HepG2 (cell line): Measurements from ENCODE around the gene NR4A2. TPM values are rescaled to one million over a fixed set of nuclear protein-coding genes. Genes with fewer than 3 reads are reported as not detected.

Experiments
- ATAC-seq: fragments of 200-7000 bp; cut with Tn5 transposase; 3 replicates; pipeline ENCODE4 v1.9.1; 2020; ENCODE audit warnings: mild to moderate bottlenecking, moderate library complexity
- BruUV-seq: library from RNA; stranded (reverse); fragments of 400-500 nt; replicated peaks from 2 replicates; lab custom pipeline; 2021; lab: Mats Ljungman, UMichigan
- CTCF ChIA-PET: fragments of 300-600 bp; formaldehyde crosslinking; extraction: SDS; loops from one replicate; lab custom pipeline; 2021; ENCODE audit warnings: low total read pairs, inconsistent platforms, low intra/inter-chr PET ratio; lab: Yijun Ruan, JAX
- POLR2A ChIA-PET: fragments of 350-600 bp; sonication (Branson Sonifier 250); formaldehyde crosslinking; loops from one replicate; lab custom pipeline; 2020; ENCODE audit warnings: antibody characterized with exemption, inconsistent platforms; lab: Yijun Ruan, JAX
- DNase-seq: peaks from one replicate; pipeline ENCODE4 v3.0.0-alpha.2; 2015; ENCODE audit warnings: low spot score
- FAIRE-seq: peaks from 3 replicates; lab custom pipeline; 2011; peaks lifted over from hg19 to GRCh38; lab: Jason Lieb, UNC
- H2AFZ ChIP-seq: one replicate; pipeline ENCODE4 v1.6.1; 2011; ENCODE audit warnings: low read length, inconsistent platforms
- H3K27ac ChIP-seq: fragments of 300-600 bp; 3 replicates; pipeline ENCODE4 v1.8.0; 2011; ENCODE audit warnings: mixed run types, mild to moderate bottlenecking, mixed read lengths, low read length, inconsistent platforms; ENCODE audit not compliant: insufficient read depth; ENCODE audit errors: extremely low read length
- H3K27me3 ChIP-seq, 2 experiments: fragments of 200-600 bp in 1 of 2; 2 replicates in 1 of 2; 3 replicates in 1 of 2; pipeline versions ENCODE4 v1.6.0 to v1.8.0; 2011; ENCODE audit warnings: low read length in 2 of 2, mild to moderate bottlenecking in 2 of 2, moderate library complexity in 2 of 2, inconsistent platforms in 1 of 2; ENCODE audit not compliant: insufficient read depth in 2 of 2, control insufficient read depth in 1 of 2
- H3K36me3 ChIP-seq, 2 experiments: fragments of 200-600 bp in 1 of 2; replicated peaks in 1 of 2; 2 replicates in 1 of 2; 3 replicates in 1 of 2; pipeline versions ENCODE4 v1.5.1 to v1.8.0; 2011; ENCODE audit warnings: low read length in 2 of 2, inconsistent platforms in 1 of 2; ENCODE audit not compliant: insufficient read depth in 2 of 2, control insufficient read depth in 1 of 2
- H3K4me1 ChIP-seq: 2 replicates; pipeline ENCODE4 v1.5.1; 2012; ENCODE audit warnings: low read length, inconsistent platforms; ENCODE audit not compliant: insufficient read depth
- H3K4me2 ChIP-seq: 2 replicates; pipeline ENCODE4 v1.6.0; 2011; ENCODE audit warnings: low read depth, low read length, inconsistent platforms
- H3K4me3 ChIP-seq, 3 experiments: fragments of 200-600 bp in 1 of 3; sonication (generic), shearing (Covaris generic) in 1 of 3; replicated peaks in 1 of 3; 2 replicates each; pipeline ENCODE4 v1.5.1; 2011 to 2016; ENCODE audit warnings: low read length in 3 of 3, inconsistent platforms in 2 of 3, low read depth in 2 of 3, mild to moderate bottlenecking in 2 of 3, control low read depth in 1 of 3, mixed read lengths in 1 of 3; ENCODE audit not compliant: insufficient read depth in 1 of 3
- H3K79me2 ChIP-seq: one replicate; pipeline ENCODE4 v1.6.1; 2011; ENCODE audit warnings: low read length, inconsistent platforms; ENCODE audit not compliant: insufficient read depth
- H3K9ac ChIP-seq: 2 replicates; pipeline ENCODE4 v1.6.0; 2011; ENCODE audit warnings: mild to moderate bottlenecking, low read depth, low read length, inconsistent platforms; ENCODE audit not compliant: insufficient read depth
- H3K9me3 ChIP-seq: 2 replicates; pipeline ENCODE4 v1.5.1; 2012; ENCODE audit warnings: mild to moderate bottlenecking, low read length
- H4K20me1 ChIP-seq: 2 replicates; pipeline ENCODE4 v1.6.0; 2011; ENCODE audit warnings: inconsistent platforms, mild to moderate bottlenecking, low read length, moderate library complexity; ENCODE audit not compliant: insufficient read depth
- AHR ChIP-seq: IDR thresholded peaks from 2 replicates; pipeline ENCODE4 v1.6.1; 2018; ENCODE audit warnings: missing genetic modification reagents, missing compliant biosample characterization
- KDM2A ChIP-seq: sonication (generic); formaldehyde crosslinking; IDR thresholded peaks from 2 replicates; pipeline ENCODE4 v1.4.0; 2020; ENCODE audit warnings: low read depth, missing genetic modification reagents, borderline replicate concordance
- PRDM15 ChIP-seq: sonication (generic); formaldehyde crosslinking; IDR thresholded peaks from 2 replicates; pipeline ENCODE4 v1.4.0; 2020; ENCODE audit warnings: missing genetic modification reagents
- RAD21 ChIP-seq: fragments of 450-650 bp; formaldehyde crosslinking; IDR thresholded peaks from 2 replicates; pipeline ENCODE4 v1.5.0; 2020; ENCODE audit warnings: mild to moderate bottlenecking
- RBFOX2 ChIP-seq: fragments of 200-400 bp; formaldehyde crosslinking; IDR thresholded peaks from 2 replicates; pipeline ENCODE4 v1.6.1; 2017; ENCODE audit warnings: low read depth, mild to moderate bottlenecking, low read length
- REL ChIP-seq: sonication (generic); formaldehyde crosslinking; conservative IDR thresholded peaks from 2 replicates; pipeline ENCODE4 v1.8.0; 2022; ENCODE audit warnings: mild to moderate bottlenecking, missing genetic modification reagents, moderate library complexity
- YEATS4 ChIP-seq: sonication (generic); formaldehyde crosslinking; IDR thresholded peaks from 2 replicates; pipeline ENCODE4 v1.4.0; 2020; ENCODE audit warnings: missing genetic modification reagents, borderline replicate concordance
- ZNF777 ChIP-seq: sonication (generic); formaldehyde crosslinking; IDR thresholded peaks from 2 replicates; pipeline ENCODE4 v1.4.0; 2020; ENCODE audit warnings: missing genetic modification reagents
- WGBS: methylation state at CpG from one replicate; pipeline ENCODE4 v1.1.6; 2017; ENCODE audit warnings: low lambda C conversion rate; 5-methylcytosine and 5-hydroxymethylcytosine counted together
- in situ Hi-C: cut with HindIII; loops from 2 replicates; pipeline ENCODE4 v1.10.0; 2017; ENCODE audit warnings: low pct_unique_long_range_greater_than_20kb; ENCODE audit not compliant: extremely low pct_ligation_motif_present
- intact Hi-C: fragments of 100-400 bp; cut with micrococcal nuclease; formaldehyde crosslinking; loops from one replicate; pipeline ENCODE4 v1.10.0; 2022; ENCODE audit not compliant: unreplicated experiment
- polyA plus RNA-seq, 8 experiments: library from polyadenylated mRNA; depleted of rRNA in 3 of 8; stranded (reverse) in 7 of 8; unstranded in 1 of 8; fragments of >200 nt; fragmentation: Illumina TruSeq in 4 of 8; extraction: Trizol in 4 of 8; gene quantifications; 2 replicates each; pipeline versions ENCODE4 v1.2.1 to v1.2.3, GENCODE V29; 2011 to 2016; ENCODE audit warnings: low read depth in 4 of 8, missing spikeins in 1 of 8, mixed read lengths in 1 of 8; ENCODE audit not compliant: insufficient read depth in 1 of 8
- total RNA-seq, 5 experiments: library from RNA; depleted of rRNA; stranded (reverse); fragments of >200 nt; fragmentation: Illumina TruSeq; extraction: Trizol; gene quantifications; 2 replicates each; pipeline ENCODE4 v1.2.3, GENCODE V29; 2016; ENCODE audit warnings: low read depth in 1 of 5
- TF ChIP-seq, protein P1 (sequence below): sonication (generic); formaldehyde crosslinking; IDR thresholded peaks from 2 replicates; pipeline ENCODE4 v1.4.0; 2020; ENCODE audit warnings: missing genetic modification reagents
- TF ChIP-seq, protein P2 (sequence below): sonication (generic); formaldehyde crosslinking; IDR thresholded peaks from 2 replicates; pipeline ENCODE4 v1.8.0; 2022; ENCODE audit warnings: missing genetic modification reagents, mild to moderate bottlenecking, moderate library complexity, borderline replicate concordance
- TF ChIP-seq, protein P3 (sequence below): sonication (generic); formaldehyde crosslinking; IDR thresholded peaks from 2 replicates; pipeline ENCODE4 v1.4.0; 2020; ENCODE audit warnings: missing genetic modification reagents

NR4A2 gene
- total and polyA plus RNA-seq, 2 of the 13 experiments (the other 11 are each of a cell fraction or from before 2014, with no cell fraction given), result not detected

- CTCF ChIA-PET, result no interaction called here
- in situ Hi-C loops (loop anchor here (10.0 to 25.0 kb wide), 2 partner anchors 712 to 845 kb away; no protein-coding TSS in a partner anchor), intact Hi-C loops (loop anchor here (2.0 kb wide), 1 partner anchor 58 kb away; no protein-coding TSS in a partner anchor)
- ATAC-seq (peak; percentile 91), FAIRE-seq (no peak), DNase-seq (peak; percentile 48)
- Histone ChIP-seq H3K4me2 (peak overlapping the region; percentile 83), H3K9ac (peak overlapping the region; percentile 6; the same call in 1 of the 2 replicates), H4K20me1 (no peaks in the 10 kb centered on the region), H3K79me2 (no peaks in the 10 kb centered on the region), H3K27ac (no peak overlapping the region), H3K27me3 (peaks cover 3 to 37% of the 10 kb centered on the region in 2 experiments; a peak in 3 of 5 replicates), H3K36me3 (no peaks in the 10 kb centered on the region), H2AFZ (peak overlapping the region; percentile 32), H3K4me3 (peak overlapping the region; percentile 72 to 78 (median 77)), H3K4me1 (peaks cover 14% of the 10 kb centered on the region), H3K9me3 (no peaks in the 10 kb centered on the region)
- POLR2A ChIA-PET, result no interaction called here
- WGBS, result 9% methylated on average over 27 of the region's 86 CpGs
- TSS peak; percentile 56 for BruUV-seq
- TF ChIP-seq, protein P1, sequence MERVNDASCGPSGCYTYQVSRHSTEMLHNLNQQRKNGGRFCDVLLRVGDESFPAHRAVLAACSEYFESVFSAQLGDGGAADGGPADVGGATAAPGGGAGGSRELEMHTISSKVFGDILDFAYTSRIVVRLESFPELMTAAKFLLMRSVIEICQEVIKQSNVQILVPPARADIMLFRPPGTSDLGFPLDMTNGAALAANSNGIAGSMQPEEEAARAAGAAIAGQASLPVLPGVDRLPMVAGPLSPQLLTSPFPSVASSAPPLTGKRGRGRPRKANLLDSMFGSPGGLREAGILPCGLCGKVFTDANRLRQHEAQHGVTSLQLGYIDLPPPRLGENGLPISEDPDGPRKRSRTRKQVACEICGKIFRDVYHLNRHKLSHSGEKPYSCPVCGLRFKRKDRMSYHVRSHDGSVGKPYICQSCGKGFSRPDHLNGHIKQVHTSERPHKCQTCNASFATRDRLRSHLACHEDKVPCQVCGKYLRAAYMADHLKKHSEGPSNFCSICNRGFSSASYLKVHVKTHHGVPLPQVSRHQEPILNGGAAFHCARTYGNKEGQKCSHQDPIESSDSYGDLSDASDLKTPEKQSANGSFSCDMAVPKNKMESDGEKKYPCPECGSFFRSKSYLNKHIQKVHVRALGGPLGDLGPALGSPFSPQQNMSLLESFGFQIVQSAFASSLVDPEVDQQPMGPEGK (CRISPR knock-in tag), result 0 out of 2 replicates have a peak, but pooled peaks have one; percentile 10
- TF ChIP-seq RBFOX2 (peak; percentile 60), REL (CRISPR knock-in tag) (no peak), YEATS4 (CRISPR knock-in tag) (0 out of 2 replicates have a peak, but pooled peaks have one; percentile 23), RAD21 (CRISPR knock-in tag) (0 out of 2 replicates have a peak, but pooled peaks have one; percentile 8), ZNF777 (CRISPR knock-in tag) (0 out of 2 replicates have a peak, but pooled peaks have one; percentile 0), PRDM15 (CRISPR knock-in tag) (no peak), KDM2A (CRISPR knock-in tag) (0 out of 2 replicates have a peak, but pooled peaks have one; percentile 31), AHR (no peak)
- TF ChIP-seq, protein P2, sequence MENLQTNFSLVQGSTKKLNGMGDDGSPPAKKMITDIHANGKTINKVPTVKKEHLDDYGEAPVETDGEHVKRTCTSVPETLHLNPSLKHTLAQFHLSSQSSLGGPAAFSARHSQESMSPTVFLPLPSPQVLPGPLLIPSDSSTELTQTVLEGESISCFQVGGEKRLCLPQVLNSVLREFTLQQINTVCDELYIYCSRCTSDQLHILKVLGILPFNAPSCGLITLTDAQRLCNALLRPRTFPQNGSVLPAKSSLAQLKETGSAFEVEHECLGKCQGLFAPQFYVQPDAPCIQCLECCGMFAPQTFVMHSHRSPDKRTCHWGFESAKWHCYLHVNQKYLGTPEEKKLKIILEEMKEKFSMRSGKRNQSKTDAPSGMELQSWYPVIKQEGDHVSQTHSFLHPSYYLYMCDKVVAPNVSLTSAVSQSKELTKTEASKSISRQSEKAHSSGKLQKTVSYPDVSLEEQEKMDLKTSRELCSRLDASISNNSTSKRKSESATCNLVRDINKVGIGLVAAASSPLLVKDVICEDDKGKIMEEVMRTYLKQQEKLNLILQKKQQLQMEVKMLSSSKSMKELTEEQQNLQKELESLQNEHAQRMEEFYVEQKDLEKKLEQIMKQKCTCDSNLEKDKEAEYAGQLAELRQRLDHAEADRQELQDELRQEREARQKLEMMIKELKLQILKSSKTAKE, result no peak
- TF ChIP-seq, protein P3, sequence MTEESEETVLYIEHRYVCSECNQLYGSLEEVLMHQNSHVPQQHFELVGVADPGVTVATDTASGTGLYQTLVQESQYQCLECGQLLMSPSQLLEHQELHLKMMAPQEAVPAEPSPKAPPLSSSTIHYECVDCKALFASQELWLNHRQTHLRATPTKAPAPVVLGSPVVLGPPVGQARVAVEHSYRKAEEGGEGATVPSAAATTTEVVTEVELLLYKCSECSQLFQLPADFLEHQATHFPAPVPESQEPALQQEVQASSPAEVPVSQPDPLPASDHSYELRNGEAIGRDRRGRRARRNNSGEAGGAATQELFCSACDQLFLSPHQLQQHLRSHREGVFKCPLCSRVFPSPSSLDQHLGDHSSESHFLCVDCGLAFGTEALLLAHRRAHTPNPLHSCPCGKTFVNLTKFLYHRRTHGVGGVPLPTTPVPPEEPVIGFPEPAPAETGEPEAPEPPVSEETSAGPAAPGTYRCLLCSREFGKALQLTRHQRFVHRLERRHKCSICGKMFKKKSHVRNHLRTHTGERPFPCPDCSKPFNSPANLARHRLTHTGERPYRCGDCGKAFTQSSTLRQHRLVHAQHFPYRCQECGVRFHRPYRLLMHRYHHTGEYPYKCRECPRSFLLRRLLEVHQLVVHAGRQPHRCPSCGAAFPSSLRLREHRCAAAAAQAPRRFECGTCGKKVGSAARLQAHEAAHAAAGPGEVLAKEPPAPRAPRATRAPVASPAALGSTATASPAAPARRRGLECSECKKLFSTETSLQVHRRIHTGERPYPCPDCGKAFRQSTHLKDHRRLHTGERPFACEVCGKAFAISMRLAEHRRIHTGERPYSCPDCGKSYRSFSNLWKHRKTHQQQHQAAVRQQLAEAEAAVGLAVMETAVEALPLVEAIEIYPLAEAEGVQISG (CRISPR knock-in tag), result peak; percentile 41; the same call in 1 of the 2 replicates
These were observed 10.0 kb upstream of the NR4A2 start for GRCh38 chr2:156342254-156343095.
